Cardiac muscle cell (in vitro differentiated cells and primary cell): ENCODE data around the gene AHR. TPM values are rescaled to one million over a fixed set of nuclear protein-coding genes. Genes with fewer than 3 reads are reported as not detected.

Experiments
- DNase-seq, 2 donors: peaks; one replicate each; pipeline versions ENCODE4 v3.0.0 to v3.0.0-alpha.2; 2010 to 2017; ENCODE audit warnings: low read depth in 1 of 2, low spot score in 1 of 2
- H3K27ac ChIP-seq: fragments of 200-600 bp; sonication (generic); 2 replicates; pipeline ENCODE4 v1.5.1; 2016
- H3K27me3 ChIP-seq: fragments of 200-600 bp; sonication (generic); 2 replicates; pipeline ENCODE4 v1.6.0; 2016; ENCODE audit warnings: control low read depth
- H3K36me3 ChIP-seq: fragments of 200-600 bp; sonication (generic); 2 replicates; pipeline ENCODE4 v1.5.1; 2016; ENCODE audit warnings: control low read depth
- H3K4me1 ChIP-seq: fragments of 200-600 bp; sonication (generic); 2 replicates; pipeline ENCODE4 v1.8.1; 2017; ENCODE audit warnings: low read depth, mild to moderate bottlenecking, mixed run types
- H3K4me3 ChIP-seq: fragments of 200-600 bp; sonication (generic); 2 replicates; pipeline ENCODE4 v1.5.1; 2016; ENCODE audit warnings: mild to moderate bottlenecking
- H3K9me3 ChIP-seq: fragments of 200-600 bp; sonication (generic); 2 replicates; pipeline ENCODE4 v1.5.1; 2017; ENCODE audit warnings: low read depth, mild to moderate bottlenecking, control low read depth
- polyA plus RNA-seq: library from polyadenylated mRNA; unstranded; fragments of >200 nt; fragmentation: Nextera tagmentation; extraction: Ambion mirVana; gene quantifications from 2 replicates; pipeline ENCODE4 v1.2.1, GENCODE V29; 2016
- total RNA-seq: library from RNA; depleted of rRNA; stranded (reverse); fragments of >200 nt; gene quantifications from 2 replicates; pipeline ENCODE4 v1.2.3, GENCODE V29; 2016
- TF ChIP-seq, protein P1 (sequence below): IDR thresholded peaks from 2 replicates; pipeline ENCODE4 v1.5.1; 2012; ENCODE audit warnings: low read depth, mild to moderate bottlenecking, low read length

Gene AHR
- total and polyA plus RNA-seq, 2 experiments from 2014 or later: 1.5 to 12.5 TPM

DNA sequence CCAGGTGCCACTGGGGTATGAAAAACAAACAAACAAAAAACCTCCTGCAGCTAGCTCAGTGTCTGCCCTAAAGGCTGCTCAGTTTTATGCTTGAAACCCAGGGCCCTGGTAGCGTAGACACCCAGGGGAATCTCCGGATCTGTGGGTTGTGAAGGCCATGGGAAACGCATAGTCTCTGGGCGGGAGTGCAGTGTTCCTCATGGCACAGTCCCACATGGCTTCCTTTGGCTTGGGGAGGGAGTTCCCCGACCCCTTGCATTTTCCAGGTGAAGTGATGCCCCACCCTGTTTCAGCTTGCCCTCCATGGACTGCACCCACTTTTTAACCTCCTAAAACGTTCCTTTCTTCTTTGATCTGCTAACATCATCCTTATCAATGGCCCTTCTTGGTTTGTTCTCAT is 56.0 kb downstream of the AHR start:
- TF ChIP-seq, protein P1, sequence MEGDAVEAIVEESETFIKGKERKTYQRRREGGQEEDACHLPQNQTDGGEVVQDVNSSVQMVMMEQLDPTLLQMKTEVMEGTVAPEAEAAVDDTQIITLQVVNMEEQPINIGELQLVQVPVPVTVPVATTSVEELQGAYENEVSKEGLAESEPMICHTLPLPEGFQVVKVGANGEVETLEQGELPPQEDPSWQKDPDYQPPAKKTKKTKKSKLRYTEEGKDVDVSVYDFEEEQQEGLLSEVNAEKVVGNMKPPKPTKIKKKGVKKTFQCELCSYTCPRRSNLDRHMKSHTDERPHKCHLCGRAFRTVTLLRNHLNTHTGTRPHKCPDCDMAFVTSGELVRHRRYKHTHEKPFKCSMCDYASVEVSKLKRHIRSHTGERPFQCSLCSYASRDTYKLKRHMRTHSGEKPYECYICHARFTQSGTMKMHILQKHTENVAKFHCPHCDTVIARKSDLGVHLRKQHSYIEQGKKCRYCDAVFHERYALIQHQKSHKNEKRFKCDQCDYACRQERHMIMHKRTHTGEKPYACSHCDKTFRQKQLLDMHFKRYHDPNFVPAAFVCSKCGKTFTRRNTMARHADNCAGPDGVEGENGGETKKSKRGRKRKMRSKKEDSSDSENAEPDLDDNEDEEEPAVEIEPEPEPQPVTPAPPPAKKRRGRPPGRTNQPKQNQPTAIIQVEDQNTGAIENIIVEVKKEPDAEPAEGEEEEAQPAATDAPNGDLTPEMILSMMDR: no peak
- no peaks in the 10 kb centered on the region for H3K4me1 ChIP-seq
- no peak for DNase-seq
- no peaks in the 10 kb centered on the region for H3K9me3 ChIP-seq
- no peak overlapping the region for H3K27ac ChIP-seq
- H3K27me3 ChIP-seq: no peaks in the 10 kb centered on the region
- no peak overlapping the region for H3K4me3 ChIP-seq
- no peaks in the 10 kb centered on the region for H3K36me3 ChIP-seq

- no peaks in the 10 kb centered on the region for H3K9me3 ChIP-seq
- TF ChIP-seq, protein P1: no peak
- no peak for DNase-seq
- no peak overlapping the region for H3K4me3 ChIP-seq
- H3K27me3 ChIP-seq: no peaks in the 10 kb centered on the region
- no peaks in the 10 kb centered on the region for H3K4me1 ChIP-seq
- no peaks in the 10 kb centered on the region for H3K36me3 ChIP-seq
- H3K27ac ChIP-seq: no peak overlapping the region
Measured at GRCh38 chr7:17355050-17355449, 56.6 kb downstream of the AHR start.

GRCh38 chr7:17357952-17358351 is 59.5 kb downstream of the AHR start:
- no peaks in the 10 kb centered on the region for H3K4me1 ChIP-seq
- no peaks in the 10 kb centered on the region for H3K27me3 ChIP-seq
- no peaks in the 10 kb centered on the region for H3K9me3 ChIP-seq
- no peak overlapping the region for H3K27ac ChIP-seq
- H3K4me3 ChIP-seq: no peak overlapping the region
- DNase-seq: no peak
- TF ChIP-seq, protein P1: no peak
- no peaks in the 10 kb centered on the region for H3K36me3 ChIP-seq

GRCh38 chr7:17359610-17360009 is 61.2 kb downstream of the AHR start:
- Histone ChIP-seq H3K36me3 (no peaks in the 10 kb centered on the region), H3K27me3 (no peaks in the 10 kb centered on the region), H3K4me1 (no peaks in the 10 kb centered on the region), H3K4me3 (no peak overlapping the region), H3K27ac (no peak overlapping the region), H3K9me3 (no peaks in the 10 kb centered on the region)
- DNase-seq: no peak
- TF ChIP-seq, protein P1: no peak

- Histone ChIP-seq H3K27ac (no peak overlapping the region), H3K27me3 (no peaks in the 10 kb centered on the region), H3K36me3 (no peaks in the 10 kb centered on the region), H3K9me3 (no peaks in the 10 kb centered on the region), H3K4me3 (no peak overlapping the region), H3K4me1 (no peaks in the 10 kb centered on the region)
- TF ChIP-seq, protein P1: no peak
- DNase-seq: peak in 1 of 2 donors; percentile 66
Measured at GRCh38 chr7:17362439-17363105, 64.1 kb downstream of the AHR start.
